Neural cell (in vitro differentiated cells): ENCODE measurements around the gene SLC66A1. TPM values are rescaled to one million over a fixed set of nuclear protein-coding genes. Genes with fewer than 3 reads are reported as not detected.
"Not testable (repeated sequence)": the region's sequence is repeated elsewhere in the genome, so short reads cannot be mapped to it uniquely, and the experiment has no call there.

ENCODE experiments used
- H2AFZ ChIP-seq: fragments of 200-600, 300-800 bp; sonication (generic), shearing (Covaris generic); 2 replicates; pipeline ENCODE4 v1.6.0; 2014; ENCODE audit warnings: low read depth, mild to moderate bottlenecking, antibody characterized with exemption, low read length, moderate library complexity
- H3F3A ChIP-seq: fragments of 200-600 bp; shearing (Covaris generic); 2 replicates; pipeline ENCODE4 v1.6.1; 2016; ENCODE audit warnings: mild to moderate bottlenecking, moderate library complexity, mixed read lengths, antibody characterized with exemption, low read length; ENCODE audit not compliant: insufficient read depth, poor library complexity, severe bottlenecking
- H3K27ac ChIP-seq: fragments of 200-600, 300-800 bp; sonication (generic), shearing (Covaris generic); 2 replicates; pipeline ENCODE4 v1.5.1; 2014; ENCODE audit warnings: mild to moderate bottlenecking, low read length, moderate library complexity
- H3K27me3 ChIP-seq: fragments of 300-800, 200-600 bp; sonication (generic), shearing (Covaris generic); 2 replicates; pipeline ENCODE4 v1.6.0; 2014; ENCODE audit warnings: mild to moderate bottlenecking, low read depth, low read length, moderate library complexity; ENCODE audit not compliant: insufficient read depth
- H3K36me3 ChIP-seq: fragments of 300-800, 200-600 bp; sonication (generic), shearing (Covaris generic); 2 replicates; pipeline ENCODE4 v1.5.1; 2014; ENCODE audit warnings: mild to moderate bottlenecking, antibody characterized with exemption, low read length, moderate library complexity; ENCODE audit not compliant: insufficient read depth
- H3K4me2 ChIP-seq: fragments of 300-800, 200-600 bp; sonication (generic), shearing (Covaris generic); 2 replicates; pipeline ENCODE4 v1.6.0; 2014; ENCODE audit warnings: mild to moderate bottlenecking, low read length
- H3K4me3 ChIP-seq: fragments of 300-800, 200-600 bp; sonication (generic), shearing (Covaris generic); 2 replicates; pipeline ENCODE4 v1.5.1; 2014; ENCODE audit warnings: mild to moderate bottlenecking, low read length, moderate library complexity
- H3K79me2 ChIP-seq: fragments of 200-600 bp; shearing (Covaris generic); replicated peaks from 2 replicates; pipeline ENCODE4 v1.6.0; 2014; ENCODE audit warnings: mild to moderate bottlenecking, low read length, moderate library complexity; ENCODE audit not compliant: insufficient read depth
- H3K9ac ChIP-seq: fragments of 300-800, 200-600 bp; sonication (generic), shearing (Covaris generic); 2 replicates; pipeline ENCODE4 v1.6.1; 2016; ENCODE audit warnings: mild to moderate bottlenecking, low read length, mixed read lengths
- H3K9me2 ChIP-seq: fragments of 200-600 bp; shearing (Covaris generic); 2 replicates; pipeline ENCODE4 v1.6.1; 2016; ENCODE audit warnings: mild to moderate bottlenecking, low read length, mixed read lengths; ENCODE audit not compliant: insufficient read depth
- H3K9me3 ChIP-seq: fragments of 200-600, 300-800 bp; sonication (generic), shearing (Covaris generic); 2 replicates; pipeline ENCODE4 v1.6.1; 2016; ENCODE audit warnings: mild to moderate bottlenecking, mixed run types, low read length, moderate library complexity, mixed read lengths
- H4K20me1 ChIP-seq: fragments of 200-600 bp; shearing (Covaris generic); 2 replicates; pipeline ENCODE4 v1.6.1; 2016; ENCODE audit warnings: mild to moderate bottlenecking, mixed run types; ENCODE audit not compliant: insufficient read depth
- EP300 ChIP-seq: fragments of 450-650 bp; conservative IDR thresholded peaks from 2 replicates; pipeline ENCODE4 v1.6.1; 2014; ENCODE audit warnings: antibody characterized with exemption, mild to moderate bottlenecking, moderate library complexity; ENCODE audit not compliant: poor library complexity, severe bottlenecking
- EZH2 ChIP-seq: fragments of 200-600, 300-800 bp; shearing (Covaris generic), sonication (generic); IDR thresholded peaks from 2 replicates; pipeline ENCODE4 v1.6.1; 2014; ENCODE audit warnings: antibody characterized with exemption, low read length, borderline replicate concordance, mild to moderate bottlenecking; ENCODE audit not compliant: insufficient read depth, poor library complexity, severe bottlenecking
- MXI1 ChIP-seq: fragments of 450-650 bp; conservative IDR thresholded peaks from 2 replicates; pipeline ENCODE4 v1.6.1; 2014; ENCODE audit warnings: antibody characterized with exemption, mild to moderate bottlenecking; ENCODE audit not compliant: poor library complexity, severe bottlenecking
- POLR2AphosphoS5 ChIP-seq: IDR thresholded peaks from 2 replicates; pipeline ENCODE4 v1.6.1; 2012
- RAD21 ChIP-seq: fragments of 450-650 bp; conservative IDR thresholded peaks from 2 replicates; pipeline ENCODE4 v1.6.1; 2014; ENCODE audit warnings: antibody characterized with exemption, mild to moderate bottlenecking, moderate library complexity
- SMC3 ChIP-seq: fragments of 450-650 bp; conservative IDR thresholded peaks from 2 replicates; pipeline ENCODE4 v1.6.1; 2014; ENCODE audit warnings: antibody characterized with exemption, mild to moderate bottlenecking, moderate library complexity; ENCODE audit not compliant: poor library complexity
- TAF1 ChIP-seq: IDR thresholded peaks from 2 replicates; pipeline ENCODE4 v1.6.1; 2012; ENCODE audit warnings: low read depth
- polyA plus RNA-seq: library from polyadenylated mRNA; depleted of rRNA; stranded (reverse); fragments of >200 nt; gene quantifications from 2 replicates; pipeline ENCODE4 v1.2.3, GENCODE V29; 2014
- TF ChIP-seq, protein P1 (sequence below): fragments of 450-650 bp; IDR thresholded peaks from 2 replicates; pipeline ENCODE4 v1.5.1; 2014; ENCODE audit warnings: antibody characterized with exemption, mild to moderate bottlenecking, moderate library complexity; ENCODE audit not compliant: poor library complexity, severe bottlenecking
- TF ChIP-seq, protein P2 (sequence below): IDR thresholded peaks from 2 replicates; pipeline ENCODE4 v1.6.1; 2012; ENCODE audit warnings: borderline replicate concordance

Gene SLC66A1
- polyA plus RNA-seq, 1 donor from 2014 or later = 31.8 TPM

DNA sequence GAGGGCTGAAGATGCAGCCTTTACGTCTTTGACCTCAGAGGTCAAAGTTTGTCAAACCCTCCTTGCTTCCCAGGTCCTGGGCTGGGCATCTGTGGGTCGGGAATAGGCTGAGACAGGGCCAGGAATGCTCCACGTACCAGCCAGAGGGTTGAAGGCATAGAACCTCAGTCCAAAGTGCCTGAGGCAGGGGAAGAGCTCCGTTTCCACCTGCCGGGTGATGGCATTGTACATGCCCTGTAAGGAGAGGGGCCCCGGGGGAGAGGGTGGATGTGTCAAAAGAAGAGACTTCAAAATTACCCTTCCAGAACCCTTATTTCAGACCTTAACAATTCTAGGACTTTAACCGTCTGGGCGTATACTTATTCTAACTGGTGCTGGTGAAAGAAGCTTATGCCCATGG is 27.2 kb upstream of the SLC66A1 start:
- no peaks in the 10 kb centered on the region for H3F3A ChIP-seq

DNA sequence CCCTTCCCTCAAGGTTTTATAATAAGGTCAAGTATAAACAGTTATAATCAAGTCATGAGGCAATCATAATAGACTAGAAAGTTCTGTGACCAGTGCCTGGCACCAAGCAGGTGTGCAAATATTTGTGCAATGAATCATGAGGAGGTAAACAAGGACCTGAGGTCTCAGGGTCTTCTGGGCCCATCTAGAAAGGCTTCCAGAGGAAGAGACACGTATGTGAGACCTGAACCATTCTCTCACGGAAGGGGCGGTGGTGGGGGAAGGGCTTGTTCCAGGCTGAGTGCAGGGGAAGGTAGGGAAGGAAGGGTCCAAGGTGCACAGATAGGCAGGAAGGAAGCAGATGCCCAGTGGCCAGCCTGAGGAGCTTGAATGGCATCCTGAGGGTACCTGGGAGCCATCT is 26.8 kb upstream of the SLC66A1 start:
- H3K79me2 ChIP-seq, H3K4me3 ChIP-seq, H3K27ac ChIP-seq, H4K20me1 ChIP-seq, H3K27me3 ChIP-seq, H3K9me2 ChIP-seq, H3F3A ChIP-seq, H3K9me3 ChIP-seq, H2AFZ ChIP-seq, H3K9ac ChIP-seq, H3K4me2 ChIP-seq, H3K36me3 ChIP-seq: not testable (repeated sequence)

More for the DNA sequence above, 27.2 kb upstream of the SLC66A1 start:
- Histone ChIP-seq H3K36me3 (no peaks in the 10 kb centered on the region), H3K79me2 (no peaks in the 10 kb centered on the region), H3K27ac (no peak overlapping the region), H4K20me1 (no peaks in the 10 kb centered on the region), H3K4me2 (no peak overlapping the region), H3K4me3 (no peak overlapping the region), H2AFZ (no peak overlapping the region), H3K9me2 (no peaks in the 10 kb centered on the region), H3K9me3 (no peaks in the 10 kb centered on the region), H3K9ac (no peak overlapping the region), H3K27me3 (no peaks in the 10 kb centered on the region)
- TF ChIP-seq EZH2 (no peak), MXI1 (no peak), EP300 (no peak), POLR2AphosphoS5 (no peak), SMC3 (no peak), TAF1 (no peak), RAD21 (no peak)
- TF ChIP-seq, protein P1, sequence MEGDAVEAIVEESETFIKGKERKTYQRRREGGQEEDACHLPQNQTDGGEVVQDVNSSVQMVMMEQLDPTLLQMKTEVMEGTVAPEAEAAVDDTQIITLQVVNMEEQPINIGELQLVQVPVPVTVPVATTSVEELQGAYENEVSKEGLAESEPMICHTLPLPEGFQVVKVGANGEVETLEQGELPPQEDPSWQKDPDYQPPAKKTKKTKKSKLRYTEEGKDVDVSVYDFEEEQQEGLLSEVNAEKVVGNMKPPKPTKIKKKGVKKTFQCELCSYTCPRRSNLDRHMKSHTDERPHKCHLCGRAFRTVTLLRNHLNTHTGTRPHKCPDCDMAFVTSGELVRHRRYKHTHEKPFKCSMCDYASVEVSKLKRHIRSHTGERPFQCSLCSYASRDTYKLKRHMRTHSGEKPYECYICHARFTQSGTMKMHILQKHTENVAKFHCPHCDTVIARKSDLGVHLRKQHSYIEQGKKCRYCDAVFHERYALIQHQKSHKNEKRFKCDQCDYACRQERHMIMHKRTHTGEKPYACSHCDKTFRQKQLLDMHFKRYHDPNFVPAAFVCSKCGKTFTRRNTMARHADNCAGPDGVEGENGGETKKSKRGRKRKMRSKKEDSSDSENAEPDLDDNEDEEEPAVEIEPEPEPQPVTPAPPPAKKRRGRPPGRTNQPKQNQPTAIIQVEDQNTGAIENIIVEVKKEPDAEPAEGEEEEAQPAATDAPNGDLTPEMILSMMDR = no peak
- TF ChIP-seq, protein P2, sequence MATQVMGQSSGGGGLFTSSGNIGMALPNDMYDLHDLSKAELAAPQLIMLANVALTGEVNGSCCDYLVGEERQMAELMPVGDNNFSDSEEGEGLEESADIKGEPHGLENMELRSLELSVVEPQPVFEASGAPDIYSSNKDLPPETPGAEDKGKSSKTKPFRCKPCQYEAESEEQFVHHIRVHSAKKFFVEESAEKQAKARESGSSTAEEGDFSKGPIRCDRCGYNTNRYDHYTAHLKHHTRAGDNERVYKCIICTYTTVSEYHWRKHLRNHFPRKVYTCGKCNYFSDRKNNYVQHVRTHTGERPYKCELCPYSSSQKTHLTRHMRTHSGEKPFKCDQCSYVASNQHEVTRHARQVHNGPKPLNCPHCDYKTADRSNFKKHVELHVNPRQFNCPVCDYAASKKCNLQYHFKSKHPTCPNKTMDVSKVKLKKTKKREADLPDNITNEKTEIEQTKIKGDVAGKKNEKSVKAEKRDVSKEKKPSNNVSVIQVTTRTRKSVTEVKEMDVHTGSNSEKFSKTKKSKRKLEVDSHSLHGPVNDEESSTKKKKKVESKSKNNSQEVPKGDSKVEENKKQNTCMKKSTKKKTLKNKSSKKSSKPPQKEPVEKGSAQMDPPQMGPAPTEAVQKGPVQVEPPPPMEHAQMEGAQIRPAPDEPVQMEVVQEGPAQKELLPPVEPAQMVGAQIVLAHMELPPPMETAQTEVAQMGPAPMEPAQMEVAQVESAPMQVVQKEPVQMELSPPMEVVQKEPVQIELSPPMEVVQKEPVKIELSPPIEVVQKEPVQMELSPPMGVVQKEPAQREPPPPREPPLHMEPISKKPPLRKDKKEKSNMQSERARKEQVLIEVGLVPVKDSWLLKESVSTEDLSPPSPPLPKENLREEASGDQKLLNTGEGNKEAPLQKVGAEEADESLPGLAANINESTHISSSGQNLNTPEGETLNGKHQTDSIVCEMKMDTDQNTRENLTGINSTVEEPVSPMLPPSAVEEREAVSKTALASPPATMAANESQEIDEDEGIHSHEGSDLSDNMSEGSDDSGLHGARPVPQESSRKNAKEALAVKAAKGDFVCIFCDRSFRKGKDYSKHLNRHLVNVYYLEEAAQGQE = no peak

DNA sequence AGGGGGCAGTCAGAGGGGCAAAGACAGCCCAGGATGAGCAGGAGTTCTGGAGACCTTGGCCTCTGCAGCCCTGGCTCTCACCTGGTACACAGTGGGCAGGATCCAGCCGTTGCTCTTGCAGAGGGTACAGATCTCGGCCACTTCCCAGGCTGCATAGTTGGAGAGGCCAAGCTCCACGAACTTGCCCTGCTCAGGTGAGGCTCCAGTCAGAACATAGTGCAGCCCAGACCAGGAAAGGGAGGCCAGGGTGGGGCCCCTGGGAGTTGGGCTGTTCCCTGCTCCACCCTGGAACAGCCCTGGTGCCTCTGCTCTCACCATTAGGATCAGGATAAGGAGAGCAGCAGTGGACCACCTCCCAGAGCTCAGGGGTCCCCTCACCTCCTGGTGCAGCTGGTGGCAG is 26.3 kb upstream of the SLC66A1 start:
- H3K79me2 ChIP-seq, H3K4me2 ChIP-seq, H3K9ac ChIP-seq, H3K9me2 ChIP-seq, H3K27ac ChIP-seq, H4K20me1 ChIP-seq, H3K9me3 ChIP-seq, H3K36me3 ChIP-seq, H3F3A ChIP-seq, H3K27me3 ChIP-seq, H3K4me3 ChIP-seq, H2AFZ ChIP-seq: not testable (repeated sequence)
